BJ (cell line): Measurements from ENCODE around the gene COX10. TPM values are rescaled to one million over a fixed set of nuclear protein-coding genes. Genes with fewer than 3 reads are reported as not detected.
"Not testable (repeated sequence)": the region's sequence is repeated elsewhere in the genome, so short reads cannot be mapped to it uniquely, and the experiment has no call there.

Experiments
- CTCF ChIA-PET: fragments of 350-600 bp; formaldehyde crosslinking; extraction: SDS; loops from one replicate; lab custom pipeline; 2021; ENCODE audit warnings: antibody characterized with exemption, inconsistent platforms; lab: Yijun Ruan, JAX
- POLR2A ChIA-PET: fragments of 300-600 bp; sonication (Branson Sonifier 250); formaldehyde crosslinking; extraction: SDS; loops from one replicate; lab custom pipeline; 2021; ENCODE audit warnings: antibody characterized with exemption; lab: Charles Lee
- DNase-seq: peaks from one replicate; pipeline ENCODE4 v3.0.0-alpha.2; 2011; ENCODE audit warnings: low read depth
- H3K27me3 ChIP-seq: 2 replicates; pipeline ENCODE4 v1.6.0; 2011; ENCODE audit warnings: low read length; ENCODE audit not compliant: control insufficient read depth, insufficient read depth
- H3K36me3 ChIP-seq: 2 replicates; pipeline ENCODE4 v1.5.1; 2011; ENCODE audit warnings: low read length; ENCODE audit not compliant: control insufficient read depth, insufficient read depth
- H3K4me3 ChIP-seq: 2 replicates; pipeline ENCODE4 v1.5.1; 2011; ENCODE audit warnings: low read depth, mild to moderate bottlenecking, control low read depth, low read length
- CTCF ChIP-seq: IDR thresholded peaks from 2 replicates; pipeline ENCODE4 v1.5.1; 2011; ENCODE audit warnings: low read depth, mild to moderate bottlenecking, control low read depth, inconsistent platforms, low read length, moderate library complexity; ENCODE audit not compliant: insufficient read depth
- polyA minus RNA-seq: library from RNA; depleted of rRNA, polyadenylated mRNA; stranded (reverse); fragments of >200 nt; gene quantifications from 2 replicates; pipeline ENCODE4 v1.2.3, GENCODE V29; 2011; rRNA and poly(A)+ RNA removed
- polyA plus RNA-seq: library from polyadenylated mRNA; depleted of rRNA; stranded (reverse); fragments of >200 nt; gene quantifications from 2 replicates; pipeline ENCODE4 v1.2.3, GENCODE V29; 2011; rRNA removed

The COX10 gene
- polyA plus RNA-seq (11.9 and 13.1 TPM in 2 replicates), polyA minus RNA-seq (14.0 and 20.8 TPM in 2 replicates)

- POLR2A ChIA-PET: no interaction called here
- no peak for DNase-seq
- TF ChIP-seq CTCF: no peak
- H3K4me3 ChIP-seq: peak within 1 kb of the TSS; percentile 80
- H3K36me3 ChIP-seq: no peaks in the 10 kb centered on the region
- CTCF ChIA-PET: no interaction called here
- no peaks in the 10 kb centered on the region for H3K27me3 ChIP-seq
Measured at GRCh38 chr17:14069251-14070021, at the start of gene COX10. Gene COX10, plus strand, starts transcription at chr17:14069504. Its CDS starts 102 bp downstream, at chr17:14069606.

GRCh38 chr17:14021651-14022294 is 47.5 kb upstream of the COX10 start:
- H3K36me3 ChIP-seq, CTCF ChIA-PET, DNase-seq, POLR2A ChIA-PET, H3K4me3 ChIP-seq, H3K27me3 ChIP-seq: not testable (repeated sequence)

- POLR2A ChIA-PET: not testable (repeated sequence)
Measured at GRCh38 chr17:14029755-14030154, 39.5 kb upstream of the COX10 start.

GRCh38 chr17:14032234-14032633 is 37.1 kb upstream of the COX10 start:
- no peak for DNase-seq
- ChIA-PET POLR2A (no interaction called here), CTCF (interaction anchor here (0.6 kb wide), 1 partner anchor 926 kb away, joined by 3 read pairs; no protein-coding TSS in a partner anchor)
- TF ChIP-seq CTCF: no peak
- Histone ChIP-seq H3K4me3 (no peak overlapping the region), H3K27me3 (no peaks in the 10 kb centered on the region), H3K36me3 (no peaks in the 10 kb centered on the region)

More at GRCh38 chr17:14029755-14030154, 39.5 kb upstream of the COX10 start:
- H3K36me3 ChIP-seq, H3K27me3 ChIP-seq, DNase-seq, CTCF ChIA-PET, H3K4me3 ChIP-seq: not testable (repeated sequence)

- no peak for TF ChIP-seq CTCF
- Histone ChIP-seq H3K4me3 (no peak overlapping the region), H3K36me3 (no peaks in the 10 kb centered on the region), H3K27me3 (no peaks in the 10 kb centered on the region)
- no peak for DNase-seq
- ChIA-PET POLR2A (no interaction called here), CTCF (interaction anchor here (0.7 kb wide), 1 partner anchor 12 kb away, joined by 3 read pairs; no protein-coding TSS in a partner anchor)
Measured at GRCh38 chr17:14033166-14033565, 36.1 kb upstream of the COX10 start.

- CTCF ChIA-PET: no interaction called here
- DNase-seq: no peak
- H3K36me3 ChIP-seq: no peaks in the 10 kb centered on the region
- POLR2A ChIA-PET: no interaction called here
- H3K27me3 ChIP-seq: no peaks in the 10 kb centered on the region
- TF ChIP-seq CTCF: no peak
- H3K4me3 ChIP-seq: no peak overlapping the region
Measured at GRCh38 chr17:14037453-14037852, 31.9 kb upstream of the COX10 start.
